ENCODE results near the gene PON3.

The PON3 gene

DNA sequence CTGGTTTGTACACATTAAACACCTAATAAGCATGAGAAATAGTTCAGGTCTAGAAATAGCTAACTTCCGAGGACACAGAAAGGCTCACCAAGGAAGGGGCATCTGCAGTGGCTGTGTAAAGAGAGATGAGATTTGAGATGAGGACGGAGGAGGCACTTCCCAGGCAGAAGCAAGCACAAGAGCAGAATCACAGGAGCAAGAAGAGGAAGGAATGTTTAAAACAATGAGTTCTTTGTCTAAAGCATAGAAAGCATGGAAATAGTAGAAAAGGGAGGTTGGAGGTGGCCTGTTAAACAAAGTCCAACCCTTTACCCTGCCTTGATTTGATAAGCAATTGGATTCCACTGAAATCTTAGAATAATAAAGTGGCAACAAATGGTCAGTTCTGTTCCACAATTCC is 11.6 kb upstream of the PON3 start:
- Histone ChIP-seq H3K9ac (ENCODE audit: low read depth, low read length, poor library complexity, severe bottlenecking) (no peak overlapping the region), H3K79me2 (ENCODE audit: insufficient read depth, low read length) (no peaks in the 10 kb centered on the region), H2AFZ (ENCODE audit: low read length) (no peak overlapping the region), H3K4me3 (ENCODE audit: low read length, poor library complexity, severe bottlenecking) (no peak overlapping the region), H3K36me3 (ENCODE audit: insufficient read depth, low read length) (no peaks in the 10 kb centered on the region), H3K4me2 (ENCODE audit: low read depth, low read length, poor library complexity, severe bottlenecking) (no peak overlapping the region), H3F3A (ENCODE audit: low read depth) (no peaks in the 10 kb centered on the region), H3K4me1 (ENCODE audit: insufficient read depth, low read length, poor library complexity, severe bottlenecking) (no peaks in the 10 kb centered on the region), H4K20me1 (ENCODE audit: insufficient read depth, low read length, poor library complexity, severe bottlenecking) (no peaks in the 10 kb centered on the region), H3K9me2 (replicated peaks; ENCODE audit: low read depth, low read length) (no peaks in the 10 kb centered on the region), H3K9me3 (ENCODE audit: insufficient read depth, low read depth, low read length) (no peaks in the 10 kb centered on the region), H3K27me3 (ENCODE audit: insufficient read depth, low read length, poor library complexity, severe bottlenecking) (no peaks in the 10 kb centered on the region)
- TF ChIP-seq, protein P1, sequence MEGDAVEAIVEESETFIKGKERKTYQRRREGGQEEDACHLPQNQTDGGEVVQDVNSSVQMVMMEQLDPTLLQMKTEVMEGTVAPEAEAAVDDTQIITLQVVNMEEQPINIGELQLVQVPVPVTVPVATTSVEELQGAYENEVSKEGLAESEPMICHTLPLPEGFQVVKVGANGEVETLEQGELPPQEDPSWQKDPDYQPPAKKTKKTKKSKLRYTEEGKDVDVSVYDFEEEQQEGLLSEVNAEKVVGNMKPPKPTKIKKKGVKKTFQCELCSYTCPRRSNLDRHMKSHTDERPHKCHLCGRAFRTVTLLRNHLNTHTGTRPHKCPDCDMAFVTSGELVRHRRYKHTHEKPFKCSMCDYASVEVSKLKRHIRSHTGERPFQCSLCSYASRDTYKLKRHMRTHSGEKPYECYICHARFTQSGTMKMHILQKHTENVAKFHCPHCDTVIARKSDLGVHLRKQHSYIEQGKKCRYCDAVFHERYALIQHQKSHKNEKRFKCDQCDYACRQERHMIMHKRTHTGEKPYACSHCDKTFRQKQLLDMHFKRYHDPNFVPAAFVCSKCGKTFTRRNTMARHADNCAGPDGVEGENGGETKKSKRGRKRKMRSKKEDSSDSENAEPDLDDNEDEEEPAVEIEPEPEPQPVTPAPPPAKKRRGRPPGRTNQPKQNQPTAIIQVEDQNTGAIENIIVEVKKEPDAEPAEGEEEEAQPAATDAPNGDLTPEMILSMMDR (conservative IDR thresholded peaks at IDR 0.05; ENCODE audit: low read length), result no peak
- no peak for TF ChIP-seq EZH2phosphoT487 (IDR thresholded peaks at IDR 0.05; ENCODE audit: borderline replicate concordance)

DNA sequence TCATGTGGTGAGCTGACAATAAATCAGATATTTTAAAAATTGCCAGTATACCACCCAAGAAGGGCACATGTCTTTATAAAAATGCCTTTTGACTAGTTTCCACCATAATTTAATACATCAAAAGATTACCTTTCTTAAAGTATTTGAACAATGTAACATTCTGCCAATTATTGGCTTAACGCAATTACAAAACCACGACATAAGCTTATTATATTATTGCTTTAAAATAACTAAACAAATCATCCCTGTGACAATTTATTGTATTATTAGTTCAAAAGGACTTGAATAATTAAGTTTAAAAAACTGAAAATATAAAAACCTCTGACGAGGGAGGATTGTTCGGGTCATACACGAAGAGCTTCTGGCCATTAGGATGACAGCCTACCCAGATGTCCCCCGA is 9.6 kb upstream of the PON3 start:
- H3K4me3 ChIP-seq (ENCODE audit: low read length, poor library complexity, severe bottlenecking), result no peak overlapping the region
- H3K9me3 ChIP-seq (ENCODE audit: insufficient read depth, low read depth, low read length), result no peaks in the 10 kb centered on the region
- H3K27me3 ChIP-seq (ENCODE audit: insufficient read depth, low read length, poor library complexity, severe bottlenecking), result no peaks in the 10 kb centered on the region
- no peaks in the 10 kb centered on the region for H3F3A ChIP-seq (ENCODE audit: low read depth)
- no peaks in the 10 kb centered on the region for H3K9me2 ChIP-seq (replicated peaks; ENCODE audit: low read depth, low read length)
- H2AFZ ChIP-seq (ENCODE audit: low read length), result no peak overlapping the region
- TF ChIP-seq, protein P1 (conservative IDR thresholded peaks at IDR 0.05; ENCODE audit: low read length), result no peak
- no peak overlapping the region for H3K9ac ChIP-seq (ENCODE audit: low read depth, low read length, poor library complexity, severe bottlenecking)
- no peaks in the 10 kb centered on the region for H3K4me1 ChIP-seq (ENCODE audit: insufficient read depth, low read length, poor library complexity, severe bottlenecking)
- H4K20me1 ChIP-seq (ENCODE audit: insufficient read depth, low read length, poor library complexity, severe bottlenecking), result no peaks in the 10 kb centered on the region
- H3K4me2 ChIP-seq (ENCODE audit: low read depth, low read length, poor library complexity, severe bottlenecking), result no peak overlapping the region
- no peaks in the 10 kb centered on the region for H3K79me2 ChIP-seq (ENCODE audit: insufficient read depth, low read length)
- no peaks in the 10 kb centered on the region for H3K36me3 ChIP-seq (ENCODE audit: insufficient read depth, low read length)

DNA sequence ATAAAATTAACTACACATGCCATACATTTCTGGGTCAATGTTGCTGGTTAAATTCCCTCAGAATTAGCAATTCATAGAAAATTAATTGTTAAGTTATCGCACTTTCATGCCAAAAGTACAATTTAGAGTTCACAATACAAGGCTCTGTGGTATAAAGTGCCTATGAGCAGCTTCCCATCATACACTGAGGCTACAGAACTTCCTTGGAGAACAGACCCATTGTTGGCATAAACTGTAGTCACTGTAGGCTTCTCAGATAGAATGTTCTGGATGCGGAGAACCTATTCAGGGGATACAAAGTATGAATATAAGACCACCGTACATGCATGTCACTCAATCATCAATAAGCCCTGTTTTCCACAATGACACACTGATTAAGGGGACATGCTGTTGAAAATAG is 9.0 kb upstream of the PON3 start:
- H3K27me3 ChIP-seq (ENCODE audit: insufficient read depth, low read length, poor library complexity, severe bottlenecking), result no peaks in the 10 kb centered on the region
- no peaks in the 10 kb centered on the region for H3K79me2 ChIP-seq (ENCODE audit: insufficient read depth, low read length)
- no peaks in the 10 kb centered on the region for H4K20me1 ChIP-seq (ENCODE audit: insufficient read depth, low read length, poor library complexity, severe bottlenecking)
- H2AFZ ChIP-seq (ENCODE audit: low read length), result no peak overlapping the region
- no peaks in the 10 kb centered on the region for H3F3A ChIP-seq (ENCODE audit: low read depth)
- H3K36me3 ChIP-seq (ENCODE audit: insufficient read depth, low read length), result no peaks in the 10 kb centered on the region
- H3K9me2 ChIP-seq (replicated peaks; ENCODE audit: low read depth, low read length), result no peaks in the 10 kb centered on the region
- H3K4me3 ChIP-seq (ENCODE audit: low read length, poor library complexity, severe bottlenecking), result no peak overlapping the region
- no peak overlapping the region for H3K4me2 ChIP-seq (ENCODE audit: low read depth, low read length, poor library complexity, severe bottlenecking)
- H3K4me1 ChIP-seq (ENCODE audit: insufficient read depth, low read length, poor library complexity, severe bottlenecking), result no peaks in the 10 kb centered on the region
- H3K9me3 ChIP-seq (ENCODE audit: insufficient read depth, low read depth, low read length), result no peaks in the 10 kb centered on the region
- TF ChIP-seq EZH2phosphoT487 (IDR thresholded peaks at IDR 0.05; ENCODE audit: borderline replicate concordance), result no peak
- TF ChIP-seq, protein P1 (conservative IDR thresholded peaks at IDR 0.05; ENCODE audit: low read length), result no peak
- H3K9ac ChIP-seq (ENCODE audit: low read depth, low read length, poor library complexity, severe bottlenecking), result no peak overlapping the region

All from Loucy (cell line).